Measurements from ENCODE around the gene LIN37. TPM values are rescaled to one million over a fixed set of nuclear protein-coding genes. Genes with fewer than 3 reads are reported as not detected.

Gene LIN37
- polyA plus RNA-seq, 1 donor (not counting 4 experiments of a cell fraction or from before 2014, with no cell fraction given): 6.7 TPM

DNA sequence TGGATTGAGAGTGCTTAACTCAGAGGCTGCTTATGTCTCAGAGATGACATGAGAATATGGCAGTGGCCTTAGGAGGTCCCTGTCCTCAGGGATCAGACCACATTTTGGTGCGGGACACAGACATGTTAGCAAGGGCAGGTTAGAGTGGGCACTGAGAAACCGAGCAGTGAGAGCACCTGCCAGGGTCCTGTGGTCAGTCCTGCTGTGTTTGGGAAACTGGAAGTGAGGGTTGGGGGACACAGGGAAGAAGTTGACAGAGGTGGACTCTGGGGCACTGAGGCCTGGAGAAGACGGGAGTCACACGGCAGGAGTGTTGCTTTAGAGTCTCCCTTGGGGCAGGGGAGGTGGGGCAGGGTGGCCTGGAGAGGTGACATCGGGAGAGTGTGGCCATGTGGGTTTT lies 13.5 kb upstream of the LIN37 start:
- TF ChIP-seq CTCF (optimal IDR thresholded peaks at IDR 0.05 in 1 of 3, IDR thresholded peaks at IDR 0.05 in 1 of 3, conservative IDR thresholded peaks at IDR 0.05 in 1 of 3; ENCODE audit: extremely low read depth in 1 of 3, insufficient read depth in 2 of 3, low read length in 3 of 3) (no peak), EZH2 (IDR thresholded peaks at IDR 0.05; ENCODE audit: low read length) (no peak)
- H3K36me3 ChIP-seq (ENCODE audit: control insufficient read depth in 2 of 2, extremely low read depth in 1 of 2, insufficient read depth in 2 of 2, low read length in 2 of 2): peaks cover 55 to 66% of the 10 kb centered on the region in 2 experiments
- no peak overlapping the region for H3K9ac ChIP-seq (ENCODE audit: control insufficient read depth, extremely low read depth, insufficient read depth, low read length)

DNA sequence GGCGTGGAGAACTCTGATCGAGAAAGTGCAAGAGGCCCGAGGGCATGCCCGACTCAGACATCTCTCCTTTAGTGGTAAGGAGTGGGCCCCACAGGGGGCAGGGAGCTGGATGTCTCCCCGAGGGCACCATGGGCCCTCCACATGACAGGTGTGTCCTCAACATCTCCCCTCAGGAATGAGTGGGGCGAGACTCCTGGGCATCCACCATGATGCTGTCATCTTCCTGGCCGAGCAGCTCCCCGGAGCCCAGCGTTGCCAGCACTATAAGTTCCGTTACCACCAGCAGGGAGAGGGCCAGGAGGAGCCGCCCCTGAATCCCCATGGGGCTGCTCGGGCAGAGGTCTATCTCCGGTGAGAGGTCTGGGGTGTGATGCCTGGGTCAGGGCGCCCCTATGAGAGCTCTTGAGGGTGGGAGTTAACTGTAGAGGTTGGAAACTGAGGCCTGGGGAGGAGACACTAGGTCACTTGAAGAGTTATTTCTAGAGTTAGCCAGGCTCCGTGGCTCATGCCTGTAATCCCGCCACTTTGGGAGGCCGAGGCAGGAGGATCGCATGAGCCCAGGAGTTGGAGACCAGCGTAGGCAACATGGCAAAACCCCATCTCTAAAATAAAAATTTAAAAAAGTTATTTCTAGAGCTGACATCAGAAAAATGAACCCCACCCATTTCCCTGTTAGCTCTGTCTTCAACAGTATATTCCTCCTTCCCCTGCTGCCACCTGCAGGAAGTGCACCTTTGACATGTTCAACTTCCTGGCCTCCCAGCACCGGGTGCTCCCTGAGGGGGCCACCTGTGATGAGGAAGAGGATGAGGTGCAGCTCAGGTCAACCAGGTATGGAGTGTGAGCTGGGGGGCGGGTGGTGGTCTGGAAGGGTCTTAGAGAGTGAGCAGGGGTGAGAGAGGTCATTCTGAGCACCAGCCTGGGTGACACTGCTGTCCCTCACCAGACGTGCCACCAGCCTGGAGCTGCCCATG lies 11.2 kb upstream of the LIN37 start:
- no peak overlapping the region for H3K4me3 ChIP-seq (ENCODE audit: control insufficient read depth in 2 of 3, extremely low read depth in 1 of 3, insufficient read depth in 2 of 3, low read depth in 1 of 3, low read length in 3 of 3)
- peaks cover 41 to 53% of the 10 kb centered on the region in 2 experiments for H3K36me3 ChIP-seq (ENCODE audit: control insufficient read depth in 2 of 2, extremely low read depth in 1 of 2, insufficient read depth in 2 of 2, low read length in 2 of 2)
- H3K9me1 ChIP-seq (ENCODE audit: control insufficient read depth, extremely low read depth, insufficient read depth, low read length): no peaks in the 10 kb centered on the region
- H3K27ac ChIP-seq (ENCODE audit: control insufficient read depth, insufficient read depth, low read length): no peak overlapping the region
- no peaks in the 10 kb centered on the region for H3K79me2 ChIP-seq (ENCODE audit: control insufficient read depth, insufficient read depth, low read length)
- H3K9ac ChIP-seq (ENCODE audit: control insufficient read depth, extremely low read depth, insufficient read depth, low read length): no peak overlapping the region
- no peak overlapping the region for H3K4me2 ChIP-seq (ENCODE audit: control insufficient read depth, extremely low read depth, insufficient read depth, low read depth, low read length)
- H2AFZ ChIP-seq (ENCODE audit: control insufficient read depth, low read length): no peak overlapping the region
- TF ChIP-seq CTCF (optimal IDR thresholded peaks at IDR 0.05 in 1 of 3, IDR thresholded peaks at IDR 0.05 in 1 of 3, conservative IDR thresholded peaks at IDR 0.05 in 1 of 3; ENCODE audit: extremely low read depth in 1 of 3, insufficient read depth in 2 of 3, low read length in 3 of 3): peak; percentile 27 to 34 (median 33)
- no peak for TF ChIP-seq EZH2 (IDR thresholded peaks at IDR 0.05; ENCODE audit: low read length)
- H3K9me3 ChIP-seq (ENCODE audit: control insufficient read depth, low read depth, low read length): no peaks in the 10 kb centered on the region
- dilution Hi-C loops (cut with MboI; ENCODE audit: extremely low pct_ligation_motif_present, low sequenced_read_pairs): no loop called here
- no peaks in the 10 kb centered on the region for H3K27me3 ChIP-seq (ENCODE audit: control insufficient read depth, extremely low read depth, insufficient read depth, low read length)
- DNase-seq (ENCODE audit: low read depth, low spot score) (no peak), FAIRE-seq (no peak)
- H4K20me1 ChIP-seq (ENCODE audit: control insufficient read depth, extremely low read depth, insufficient read depth, low read length): peaks cover 6% of the 10 kb centered on the region
- H3K4me1 ChIP-seq (ENCODE audit: control insufficient read depth, extremely low read depth, insufficient read depth, low read length): peaks cover 8% of the 10 kb centered on the region

More for the DNA sequence above, 13.5 kb upstream of the LIN37 start:
- no peak overlapping the region for H3K4me3 ChIP-seq (ENCODE audit: control insufficient read depth in 2 of 3, extremely low read depth in 1 of 3, insufficient read depth in 2 of 3, low read depth in 1 of 3, low read length in 3 of 3)
- no peaks in the 10 kb centered on the region for H3K9me3 ChIP-seq (ENCODE audit: control insufficient read depth, low read depth, low read length)
- H3K27me3 ChIP-seq (ENCODE audit: control insufficient read depth, extremely low read depth, insufficient read depth, low read length): no peaks in the 10 kb centered on the region
- FAIRE-seq (no peak), DNase-seq (ENCODE audit: low read depth, low spot score) (no peak)
- no peaks in the 10 kb centered on the region for H3K4me1 ChIP-seq (ENCODE audit: control insufficient read depth, extremely low read depth, insufficient read depth, low read length)
- H2AFZ ChIP-seq (ENCODE audit: control insufficient read depth, low read length): no peak overlapping the region
- H3K9me1 ChIP-seq (ENCODE audit: control insufficient read depth, extremely low read depth, insufficient read depth, low read length): no peaks in the 10 kb centered on the region
- H4K20me1 ChIP-seq (ENCODE audit: control insufficient read depth, extremely low read depth, insufficient read depth, low read length): peaks cover 6% of the 10 kb centered on the region
- dilution Hi-C loops (cut with MboI; ENCODE audit: extremely low pct_ligation_motif_present, low sequenced_read_pairs): no loop called here
- no peak overlapping the region for H3K27ac ChIP-seq (ENCODE audit: control insufficient read depth, insufficient read depth, low read length)
- H3K79me2 ChIP-seq (ENCODE audit: control insufficient read depth, insufficient read depth, low read length): peaks cover 2% of the 10 kb centered on the region
- no peak overlapping the region for H3K4me2 ChIP-seq (ENCODE audit: control insufficient read depth, extremely low read depth, insufficient read depth, low read depth, low read length)
